HepG2 (cell line): Measurements from ENCODE around the gene FRMD4B. TPM values are rescaled to one million over a fixed set of nuclear protein-coding genes. Genes with fewer than 3 reads are reported as not detected.

ENCODE experiments used
- ATAC-seq: fragments of 200-7000 bp; cut with Tn5 transposase; 3 replicates; pipeline ENCODE4 v1.9.1; 2020; ENCODE audit warnings: mild to moderate bottlenecking, moderate library complexity
- BruUV-seq: library from RNA; stranded (reverse); fragments of 400-500 nt; replicated peaks from 2 replicates; lab custom pipeline; 2021; lab: Mats Ljungman, UMichigan
- CTCF ChIA-PET: fragments of 300-600 bp; formaldehyde crosslinking; extraction: SDS; loops from one replicate; lab custom pipeline; 2021; ENCODE audit warnings: low total read pairs, inconsistent platforms, low intra/inter-chr PET ratio; lab: Yijun Ruan, JAX
- POLR2A ChIA-PET: fragments of 350-600 bp; sonication (Branson Sonifier 250); formaldehyde crosslinking; loops from one replicate; lab custom pipeline; 2020; ENCODE audit warnings: antibody characterized with exemption, inconsistent platforms; lab: Yijun Ruan, JAX
- DNase-seq: peaks from one replicate; pipeline ENCODE4 v3.0.0-alpha.2; 2015; ENCODE audit warnings: low spot score
- FAIRE-seq: peaks from 3 replicates; lab custom pipeline; 2011; peaks lifted over from hg19 to GRCh38; lab: Jason Lieb, UNC
- H2AFZ ChIP-seq: one replicate; pipeline ENCODE4 v1.6.1; 2011; ENCODE audit warnings: low read length, inconsistent platforms
- H3K27ac ChIP-seq: fragments of 300-600 bp; 3 replicates; pipeline ENCODE4 v1.8.0; 2011; ENCODE audit warnings: mixed run types, mild to moderate bottlenecking, mixed read lengths, low read length, inconsistent platforms; ENCODE audit not compliant: insufficient read depth; ENCODE audit errors: extremely low read length
- H3K27me3 ChIP-seq, 2 experiments: fragments of 200-600 bp in 1 of 2; 2 replicates in 1 of 2; 3 replicates in 1 of 2; pipeline versions ENCODE4 v1.6.0 to v1.8.0; 2011; ENCODE audit warnings: low read length in 2 of 2, mild to moderate bottlenecking in 2 of 2, moderate library complexity in 2 of 2, inconsistent platforms in 1 of 2; ENCODE audit not compliant: insufficient read depth in 2 of 2, control insufficient read depth in 1 of 2
- H3K36me3 ChIP-seq, 2 experiments: fragments of 200-600 bp in 1 of 2; replicated peaks in 1 of 2; 2 replicates in 1 of 2; 3 replicates in 1 of 2; pipeline versions ENCODE4 v1.5.1 to v1.8.0; 2011; ENCODE audit warnings: low read length in 2 of 2, inconsistent platforms in 1 of 2; ENCODE audit not compliant: insufficient read depth in 2 of 2, control insufficient read depth in 1 of 2
- H3K4me1 ChIP-seq: 2 replicates; pipeline ENCODE4 v1.5.1; 2012; ENCODE audit warnings: low read length, inconsistent platforms; ENCODE audit not compliant: insufficient read depth
- H3K4me2 ChIP-seq: 2 replicates; pipeline ENCODE4 v1.6.0; 2011; ENCODE audit warnings: low read depth, low read length, inconsistent platforms
- H3K4me3 ChIP-seq, 3 experiments: fragments of 200-600 bp in 1 of 3; sonication (generic), shearing (Covaris generic) in 1 of 3; replicated peaks in 1 of 3; 2 replicates each; pipeline ENCODE4 v1.5.1; 2011 to 2016; ENCODE audit warnings: low read length in 3 of 3, inconsistent platforms in 2 of 3, low read depth in 2 of 3, mild to moderate bottlenecking in 2 of 3, control low read depth in 1 of 3, mixed read lengths in 1 of 3; ENCODE audit not compliant: insufficient read depth in 1 of 3
- H3K79me2 ChIP-seq: one replicate; pipeline ENCODE4 v1.6.1; 2011; ENCODE audit warnings: low read length, inconsistent platforms; ENCODE audit not compliant: insufficient read depth
- H3K9ac ChIP-seq: 2 replicates; pipeline ENCODE4 v1.6.0; 2011; ENCODE audit warnings: mild to moderate bottlenecking, low read depth, low read length, inconsistent platforms; ENCODE audit not compliant: insufficient read depth
- H3K9me3 ChIP-seq: 2 replicates; pipeline ENCODE4 v1.5.1; 2012; ENCODE audit warnings: mild to moderate bottlenecking, low read length
- H4K20me1 ChIP-seq: 2 replicates; pipeline ENCODE4 v1.6.0; 2011; ENCODE audit warnings: inconsistent platforms, mild to moderate bottlenecking, low read length, moderate library complexity; ENCODE audit not compliant: insufficient read depth
- PAWR ChIP-seq: sonication (generic); formaldehyde crosslinking; IDR thresholded peaks from 2 replicates; pipeline ENCODE4 v1.4.0; 2020; ENCODE audit warnings: missing genetic modification reagents, mild to moderate bottlenecking, borderline replicate concordance
- WGBS: methylation state at CpG from one replicate; pipeline ENCODE4 v1.1.6; 2017; ENCODE audit warnings: low lambda C conversion rate; 5-methylcytosine and 5-hydroxymethylcytosine counted together
- in situ Hi-C: cut with HindIII; loops from 2 replicates; pipeline ENCODE4 v1.10.0; 2017; ENCODE audit warnings: low pct_unique_long_range_greater_than_20kb; ENCODE audit not compliant: extremely low pct_ligation_motif_present
- intact Hi-C: fragments of 100-400 bp; cut with micrococcal nuclease; formaldehyde crosslinking; loops from one replicate; pipeline ENCODE4 v1.10.0; 2022; ENCODE audit not compliant: unreplicated experiment
- polyA plus RNA-seq, 8 experiments: library from polyadenylated mRNA; depleted of rRNA in 3 of 8; stranded (reverse) in 7 of 8; unstranded in 1 of 8; fragments of >200 nt; fragmentation: Illumina TruSeq in 4 of 8; extraction: Trizol in 4 of 8; gene quantifications; 2 replicates each; pipeline versions ENCODE4 v1.2.1 to v1.2.3, GENCODE V29; 2011 to 2016; ENCODE audit warnings: low read depth in 4 of 8, missing spikeins in 1 of 8, mixed read lengths in 1 of 8; ENCODE audit not compliant: insufficient read depth in 1 of 8
- total RNA-seq, 5 experiments: library from RNA; depleted of rRNA; stranded (reverse); fragments of >200 nt; fragmentation: Illumina TruSeq; extraction: Trizol; gene quantifications; 2 replicates each; pipeline ENCODE4 v1.2.3, GENCODE V29; 2016; ENCODE audit warnings: low read depth in 1 of 5
- TF ChIP-seq, protein P1 (sequence below), 2 experiments: fragments of 450-650 bp in 1 of 2; sonication (generic) in 1 of 2; formaldehyde crosslinking in 1 of 2; IDR thresholded peaks; 2 replicates each; pipeline versions ENCODE4 v1.6.1 to v1.8.0; 2016 to 2022; ENCODE audit warnings: antibody characterized with exemption in 1 of 2, mild to moderate bottlenecking in 1 of 2, missing genetic modification reagents in 1 of 2

FRMD4B gene
- total and polyA plus RNA-seq, 2 of the 13 experiments (the other 11 are each of a cell fraction or from before 2014, with no cell fraction given) = 3.0 to 3.3 TPM

DNA sequence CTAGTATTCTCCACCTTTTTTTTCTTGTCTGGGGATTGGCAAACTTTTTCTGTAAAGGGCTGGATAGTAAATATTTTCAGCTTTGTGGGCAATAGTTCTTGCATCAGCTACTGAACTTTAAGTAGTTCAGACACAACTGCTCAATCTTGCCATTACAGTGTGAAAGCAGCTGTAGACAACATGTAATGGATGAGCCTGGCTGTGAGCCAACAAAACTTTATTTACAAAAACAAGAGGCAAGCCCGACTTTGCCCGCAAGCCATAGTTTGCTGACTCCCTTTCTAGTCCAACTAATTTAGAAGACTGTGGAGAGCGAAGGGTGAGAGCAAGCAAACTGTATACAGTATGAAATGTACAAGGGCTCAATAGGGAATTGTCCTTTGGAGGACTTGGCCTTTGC lies 6.2 kb downstream of the FRMD4B start:
- CTCF ChIA-PET = no interaction called here

More for the DNA sequence above, 6.2 kb downstream of the FRMD4B start:
- ATAC-seq (no peak), FAIRE-seq (no peak), DNase-seq (no peak)
- H3K4me1 ChIP-seq = no peaks in the 10 kb centered on the region
- POLR2A ChIA-PET = no interaction called here
- H3K4me2 ChIP-seq = no peak overlapping the region
- H3K9me3 ChIP-seq = no peaks in the 10 kb centered on the region
- no peak overlapping the region for H2AFZ ChIP-seq
- no peaks in the 10 kb centered on the region for H3K36me3 ChIP-seq
- TF ChIP-seq PAWR (CRISPR knock-in tag) = no peak
- TF ChIP-seq, protein P1, sequence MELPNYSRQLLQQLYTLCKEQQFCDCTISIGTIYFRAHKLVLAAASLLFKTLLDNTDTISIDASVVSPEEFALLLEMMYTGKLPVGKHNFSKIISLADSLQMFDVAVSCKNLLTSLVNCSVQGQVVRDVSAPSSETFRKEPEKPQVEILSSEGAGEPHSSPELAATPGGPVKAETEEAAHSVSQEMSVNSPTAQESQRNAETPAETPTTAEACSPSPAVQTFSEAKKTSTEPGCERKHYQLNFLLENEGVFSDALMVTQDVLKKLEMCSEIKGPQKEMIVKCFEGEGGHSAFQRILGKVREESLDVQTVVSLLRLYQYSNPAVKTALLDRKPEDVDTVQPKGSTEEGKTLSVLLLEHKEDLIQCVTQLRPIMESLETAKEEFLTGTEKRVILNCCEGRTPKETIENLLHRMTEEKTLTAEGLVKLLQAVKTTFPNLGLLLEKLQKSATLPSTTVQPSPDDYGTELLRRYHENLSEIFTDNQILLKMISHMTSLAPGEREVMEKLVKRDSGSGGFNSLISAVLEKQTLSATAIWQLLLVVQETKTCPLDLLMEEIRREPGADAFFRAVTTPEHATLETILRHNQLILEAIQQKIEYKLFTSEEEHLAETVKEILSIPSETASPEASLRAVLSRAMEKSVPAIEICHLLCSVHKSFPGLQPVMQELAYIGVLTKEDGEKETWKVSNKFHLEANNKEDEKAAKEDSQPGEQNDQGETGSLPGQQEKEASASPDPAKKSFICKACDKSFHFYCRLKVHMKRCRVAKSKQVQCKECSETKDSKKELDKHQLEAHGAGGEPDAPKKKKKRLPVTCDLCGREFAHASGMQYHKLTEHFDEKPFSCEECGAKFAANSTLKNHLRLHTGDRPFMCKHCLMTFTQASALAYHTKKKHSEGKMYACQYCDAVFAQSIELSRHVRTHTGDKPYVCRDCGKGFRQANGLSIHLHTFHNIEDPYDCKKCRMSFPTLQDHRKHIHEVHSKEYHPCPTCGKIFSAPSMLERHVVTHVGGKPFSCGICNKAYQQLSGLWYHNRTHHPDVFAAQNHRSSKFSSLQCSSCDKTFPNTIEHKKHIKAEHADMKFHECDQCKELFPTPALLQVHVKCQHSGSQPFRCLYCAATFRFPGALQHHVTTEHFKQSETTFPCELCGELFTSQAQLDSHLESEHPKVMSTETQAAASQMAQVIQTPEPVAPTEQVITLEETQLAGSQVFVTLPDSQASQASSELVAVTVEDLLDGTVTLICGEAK (IDR thresholded peaks at IDR 0.05) = no peak
- TF ChIP-seq, protein P1 (CRISPR knock-in tag; IDR thresholded peaks at IDR 0.05) = peak; percentile 73; the same call in 1 of the 2 replicates
- peaks cover 0 to 6% of the 10 kb centered on the region in 2 experiments; a peak in 2 of 5 replicates for H3K27me3 ChIP-seq
- no peak overlapping the region for H3K4me3 ChIP-seq
- WGBS = 3% methylated on average over 3 of the region's 3 CpGs
- no peak overlapping the region for H3K27ac ChIP-seq
- H3K9ac ChIP-seq = no peak overlapping the region
- no peaks in the 10 kb centered on the region for H4K20me1 ChIP-seq
- no TSS peak for BruUV-seq
- no peaks in the 10 kb centered on the region for H3K79me2 ChIP-seq
- intact Hi-C loops = no loop called here
- in situ Hi-C loops = no loop called here
